Glomerular visceral epithelial cell (primary cell): ENCODE measurements around the gene FRMD8.
"Not testable (repeated sequence)": the region's sequence is repeated elsewhere in the genome, so short reads cannot be mapped to it uniquely, and the experiment has no call there.

Experiments
- DNase-seq: peaks from one replicate; pipeline ENCODE4 v3.0.0-alpha.2; 2016; ENCODE audit errors: extremely low spot score

FRMD8 gene

GRCh38 chr11:65393513-65394079 lies 7.2 kb downstream of the FRMD8 start:
- DNase-seq, result no peak

DNA sequence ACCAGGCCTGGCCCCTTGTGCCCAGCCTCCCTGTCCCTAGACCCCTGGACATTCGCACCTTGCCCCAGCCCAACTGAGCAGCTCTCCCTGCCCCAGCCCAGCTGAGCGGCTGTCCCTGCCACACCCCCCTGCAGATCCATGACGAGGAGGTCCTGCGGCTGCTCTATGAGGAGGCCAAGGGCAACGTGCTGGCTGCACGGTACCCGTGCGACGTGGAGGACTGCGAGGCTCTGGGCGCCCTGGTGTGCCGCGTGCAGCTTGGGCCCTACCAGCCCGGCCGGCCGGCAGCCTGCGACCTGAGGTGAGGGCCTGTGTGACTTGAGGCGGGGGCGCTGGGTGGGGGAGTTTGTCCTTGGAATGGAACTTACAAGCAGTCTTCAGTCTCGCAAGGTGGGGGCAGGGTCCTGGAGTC lies 7.7 kb downstream of the FRMD8 start:
- no peak for DNase-seq

GRCh38 chr11:65395961-65396530 lies 9.6 kb downstream of the FRMD8 start:
- DNase-seq, result no peak

DNA sequence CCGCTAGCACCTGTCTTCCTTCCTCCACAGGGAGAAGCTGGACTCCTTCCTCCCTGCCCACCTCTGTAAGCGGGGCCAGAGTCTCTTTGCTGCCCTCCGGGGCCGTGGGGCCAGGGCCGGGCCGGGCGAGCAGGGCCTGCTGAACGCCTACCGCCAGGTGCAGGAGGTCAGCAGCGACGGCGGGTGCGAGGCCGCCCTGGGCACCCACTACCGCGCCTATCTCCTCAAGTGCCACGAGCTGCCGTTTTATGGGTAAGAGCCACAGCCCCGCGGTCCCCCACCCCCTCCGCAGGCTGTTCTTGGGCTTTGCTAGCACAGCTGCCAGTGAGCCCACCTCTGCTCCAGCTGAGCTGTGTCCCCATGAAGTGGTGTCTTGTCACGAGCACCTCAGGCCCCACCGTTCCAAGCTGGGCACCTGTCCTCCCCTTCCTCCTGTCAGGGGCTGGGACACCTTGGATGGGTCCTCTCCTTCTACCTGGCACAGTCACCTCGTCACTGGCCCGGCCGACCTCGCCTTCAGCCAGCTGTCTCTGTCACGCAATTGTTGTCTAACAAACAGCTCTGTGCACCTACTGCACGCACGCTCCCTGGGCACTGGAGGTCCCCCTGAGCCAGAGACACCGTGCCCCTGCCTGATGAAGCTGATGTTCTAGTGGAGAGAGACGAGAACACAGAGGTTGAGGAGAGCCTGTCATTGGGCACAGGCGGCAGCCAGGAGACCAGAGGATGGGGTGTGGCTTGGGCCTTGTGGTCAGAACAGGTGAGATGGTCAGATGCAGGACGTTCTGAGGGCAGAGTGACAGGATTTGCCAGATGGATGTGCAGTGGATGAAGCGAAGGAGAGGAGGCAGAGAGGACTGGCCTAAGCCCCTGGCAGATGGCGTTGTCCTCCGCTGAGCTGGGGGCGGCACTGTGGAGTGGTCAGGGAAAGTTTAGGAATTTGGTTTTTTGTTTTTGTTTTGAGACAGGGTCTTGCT lies 10.6 kb downstream of the FRMD8 start:
- no peak for DNase-seq

GRCh38 chr11:65398362-65398910 lies 12.0 kb downstream of the FRMD8 start:
- no peak for DNase-seq

GRCh38 chr11:65399249-65399648 lies 12.8 kb downstream of the FRMD8 start:
- DNase-seq, result no peak

DNA sequence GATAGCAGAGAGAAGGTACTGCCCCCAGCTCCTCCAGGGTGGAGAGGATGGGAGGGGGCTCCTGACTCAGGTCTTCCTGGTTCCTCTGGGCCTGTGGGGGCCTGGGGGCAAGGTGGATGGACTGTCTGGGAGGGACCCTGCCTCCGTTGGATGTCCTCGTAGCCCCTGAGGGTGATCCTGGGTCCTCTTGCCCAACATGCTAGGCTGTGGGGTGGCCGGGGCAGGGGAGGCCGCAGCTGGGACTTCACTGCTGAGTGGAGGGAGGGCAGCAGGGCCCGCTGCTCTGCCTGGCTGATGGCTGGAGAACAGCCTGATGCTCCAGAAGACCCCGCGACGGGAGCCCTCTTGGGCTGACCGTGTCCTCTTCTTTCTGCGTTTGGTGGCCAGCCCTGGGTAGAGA lies 13.4 kb downstream of the FRMD8 start:
- no peak for DNase-seq

GRCh38 chr11:65400307-65401072 lies 14.1 kb downstream of the FRMD8 start:
- no peak for DNase-seq

DNA sequence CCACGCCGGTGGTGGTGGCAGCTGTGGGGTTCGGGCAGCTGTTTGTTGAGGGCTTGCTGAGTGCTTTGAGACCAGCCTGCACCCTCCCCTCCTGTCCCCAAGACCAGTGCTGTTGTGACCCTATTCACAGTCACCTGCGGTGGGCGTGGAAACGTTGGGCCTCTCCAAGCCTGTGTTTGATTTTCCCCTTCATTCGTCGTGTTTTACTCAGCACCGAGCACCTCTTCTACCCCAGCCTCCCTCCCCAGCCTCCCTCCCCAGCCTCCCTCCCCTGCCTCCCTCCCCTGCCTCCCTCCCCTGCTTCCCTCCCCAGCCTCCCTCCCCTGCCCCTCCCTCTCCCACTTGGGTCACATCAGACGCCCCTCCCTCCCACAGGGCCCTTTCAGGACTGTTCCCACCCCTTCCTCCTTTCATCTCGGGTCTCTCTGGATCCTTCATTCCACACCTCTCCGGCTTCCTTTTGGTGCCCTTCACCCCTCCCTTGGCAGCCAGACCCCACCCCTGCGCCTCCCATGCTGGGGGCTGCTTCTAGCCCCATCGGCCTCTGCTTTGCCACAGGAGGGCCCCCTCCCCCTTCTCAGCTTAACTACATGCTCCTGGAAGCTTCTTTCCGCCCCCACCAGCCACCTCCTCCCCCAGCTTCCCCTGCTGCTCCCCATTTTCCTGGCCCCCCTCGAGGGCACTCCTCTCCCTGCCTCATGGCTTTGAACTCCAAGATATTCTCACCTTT lies 14.8 kb downstream of the FRMD8 start:
- no peak for DNase-seq

GRCh38 chr11:65401803-65402248 lies 15.4 kb downstream of the FRMD8 start:
- DNase-seq, result no peak

DNA sequence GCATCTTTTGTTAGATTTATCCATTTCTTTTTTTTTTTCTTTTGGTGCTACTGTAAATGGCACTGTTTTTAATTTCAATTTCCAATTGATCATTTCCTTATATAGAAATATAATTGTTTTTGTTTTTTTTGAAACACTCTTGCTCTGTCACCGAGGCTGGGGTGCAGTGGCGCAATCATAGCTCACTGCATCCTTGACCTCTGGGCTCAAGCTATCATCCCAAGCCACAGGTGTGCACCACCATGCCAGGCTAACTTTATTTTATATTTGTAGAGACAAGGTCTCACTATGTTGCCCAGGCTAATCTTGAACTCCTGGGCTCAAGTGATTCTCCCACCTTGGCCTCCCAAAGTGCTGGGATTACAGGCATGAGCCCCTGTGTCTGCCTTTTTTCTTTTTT lies 16.4 kb downstream of the FRMD8 start:
- DNase-seq, result no peak

GRCh38 chr11:65403607-65404121 lies 17.2 kb downstream of the FRMD8 start:
- no peak for DNase-seq

- DNase-seq, result no peak
Measured at GRCh38 chr11:65404210-65404609, 17.8 kb downstream of the FRMD8 start.

GRCh38 chr11:65404638-65405339 lies 18.4 kb downstream of the FRMD8 start:
- DNase-seq, result no peak

GRCh38 chr11:65410936-65411680 lies 24.7 kb downstream of the FRMD8 start:
- no peak for DNase-seq

- no peak for DNase-seq
Measured at GRCh38 chr11:65411681-65412070, 25.2 kb downstream of the FRMD8 start.

GRCh38 chr11:65412271-65413076 lies 26.0 kb downstream of the FRMD8 start:
- DNase-seq, result no peak

- DNase-seq, result not testable (repeated sequence)
Measured at GRCh38 chr11:65413077-65413664, 26.7 kb downstream of the FRMD8 start.
